MCF 10A (cell line): ENCODE measurements around the gene CACNG5. TPM values are rescaled to one million over a fixed set of nuclear protein-coding genes. Genes with fewer than 3 reads are reported as not detected.

Experiments used
- BruUV-seq: library from RNA; stranded (reverse); fragments of 400-500 nt; replicated peaks from 2 replicates; lab custom pipeline; 2021; lab: Mats Ljungman, UMichigan
- CTCF ChIA-PET: fragments of 300-600 bp; sonication (Branson Sonifier 250); formaldehyde crosslinking; extraction: SDS; loops from one replicate; lab custom pipeline; 2021; ENCODE audit warnings: antibody characterized with exemption, inconsistent platforms; lab: Yijun Ruan, JAX
- POLR2A ChIA-PET: fragments of 300-600, 350-650 bp; sonication (Branson Sonifier 250); formaldehyde crosslinking; extraction: SDS; loops from one replicate; lab custom pipeline; 2020; ENCODE audit warnings: antibody characterized with exemption, inconsistent platforms; lab: Yijun Ruan, JAX
- DNase-seq: peaks from one replicate; pipeline ENCODE4 v3.0.0-alpha.2; 2018; ENCODE audit not compliant: unreplicated experiment
- H3K27ac Mint-ChIP-seq: one replicate; pipeline ENCODE4 v1.8.0; 2022; ENCODE audit warnings: mild to moderate bottlenecking, low read depth, mixed read lengths; ENCODE audit not compliant: unreplicated experiment
- H3K27me3 Mint-ChIP-seq: one replicate; pipeline ENCODE4 v1.8.0; 2022; ENCODE audit warnings: mixed read lengths; ENCODE audit not compliant: insufficient read depth, unreplicated experiment
- H3K36me3 Mint-ChIP-seq: one replicate; pipeline ENCODE4 v1.8.0; 2022; ENCODE audit warnings: mild to moderate bottlenecking, moderate library complexity, mixed read lengths; ENCODE audit not compliant: insufficient read depth, unreplicated experiment
- H3K4me1 Mint-ChIP-seq: one replicate; pipeline ENCODE4 v1.8.0; 2022; ENCODE audit warnings: mixed read lengths; ENCODE audit not compliant: insufficient read depth, unreplicated experiment
- H3K4me3 Mint-ChIP-seq: one replicate; pipeline ENCODE4 v1.8.0; 2022; ENCODE audit warnings: mild to moderate bottlenecking, moderate library complexity, mixed read lengths; ENCODE audit not compliant: unreplicated experiment
- H3K9me3 Mint-ChIP-seq: one replicate; pipeline ENCODE4 v1.8.0; 2022; ENCODE audit warnings: mixed read lengths; ENCODE audit not compliant: unreplicated experiment
- CTCF ChIP-seq: fragments of 200-600 bp; IDR thresholded peaks from one replicate; pipeline ENCODE4 v1.8.0; 2022; ENCODE audit warnings: antibody characterized with exemption, mild to moderate bottlenecking; ENCODE audit not compliant: unreplicated experiment
- intact Hi-C: fragments of 100-400 bp; cut with micrococcal nuclease; formaldehyde crosslinking; loops from 2 replicates; pipeline ENCODE4 v1.14.1; 2022
- total RNA-seq: library from RNA; stranded (reverse); gene quantifications from 2 replicates; pipeline ENCODE4 v1.2.3, GENCODE V29; 2022

CACNG5 gene
- total RNA-seq, 1 experiment from 2014 or later = not detected

GRCh38 chr17:66843627-66844026 is 8.7 kb downstream of the CACNG5 start:
- no peak overlapping the region for H3K4me3 Mint-ChIP-seq
- no peak for DNase-seq
- H3K27ac Mint-ChIP-seq = no peak overlapping the region
- ChIA-PET CTCF (interaction anchor here (0.7 to 1.7 kb wide), 2 partner anchors 56 to 115 kb away, joined by 5 to 6 read pairs; no protein-coding TSS in a partner anchor), POLR2A (interaction anchor here (1.3 kb wide), 1 partner anchor 11 kb away, joined by 3 read pairs; no protein-coding TSS in a partner anchor)
- intact Hi-C loops = no loop called here
- H3K27me3 Mint-ChIP-seq = peaks cover 36% of the 10 kb centered on the region
- no peak for TF ChIP-seq CTCF
- no peaks in the 10 kb centered on the region for H3K9me3 Mint-ChIP-seq
- H3K4me1 Mint-ChIP-seq = no peaks in the 10 kb centered on the region
- no TSS peak for BruUV-seq
- no peaks in the 10 kb centered on the region for H3K36me3 Mint-ChIP-seq

GRCh38 chr17:66847704-66848103 is 12.8 kb downstream of the CACNG5 start:
- no peaks in the 10 kb centered on the region for H3K9me3 Mint-ChIP-seq
- no peak for TF ChIP-seq CTCF
- ChIA-PET CTCF (no interaction called here), POLR2A (no interaction called here)
- no TSS peak for BruUV-seq
- H3K36me3 Mint-ChIP-seq = no peaks in the 10 kb centered on the region
- no peak overlapping the region for H3K4me3 Mint-ChIP-seq
- no peak for DNase-seq
- peaks cover 27% of the 10 kb centered on the region for H3K27me3 Mint-ChIP-seq
- H3K4me1 Mint-ChIP-seq = no peaks in the 10 kb centered on the region
- intact Hi-C loops = no loop called here
- H3K27ac Mint-ChIP-seq = no peak overlapping the region

GRCh38 chr17:66848496-66848895 is 13.6 kb downstream of the CACNG5 start:
- CTCF ChIA-PET = no interaction called here
- H3K4me1 Mint-ChIP-seq = no peaks in the 10 kb centered on the region
- no peaks in the 10 kb centered on the region for H3K36me3 Mint-ChIP-seq
- no peak for TF ChIP-seq CTCF
- BruUV-seq = no TSS peak
- peaks cover 27% of the 10 kb centered on the region for H3K27me3 Mint-ChIP-seq
- H3K4me3 Mint-ChIP-seq = no peak overlapping the region
- no peaks in the 10 kb centered on the region for H3K9me3 Mint-ChIP-seq
- intact Hi-C loops = no loop called here
- H3K27ac Mint-ChIP-seq = no peak overlapping the region
- DNase-seq = no peak
- POLR2A ChIA-PET = no interaction called here

- POLR2A ChIA-PET = no interaction called here
- CTCF ChIA-PET = no interaction called here
- DNase-seq = no peak
- intact Hi-C loops = no loop called here
- no peaks in the 10 kb centered on the region for H3K4me1 Mint-ChIP-seq
- H3K36me3 Mint-ChIP-seq = no peaks in the 10 kb centered on the region
- H3K27me3 Mint-ChIP-seq = peaks cover 27% of the 10 kb centered on the region
- no peak for TF ChIP-seq CTCF
- H3K27ac Mint-ChIP-seq = no peak overlapping the region
- H3K9me3 Mint-ChIP-seq = no peaks in the 10 kb centered on the region
- BruUV-seq = no TSS peak
- H3K4me3 Mint-ChIP-seq = no peak overlapping the region
These were observed 14.2 kb downstream of the CACNG5 start for GRCh38 chr17:66849032-66849655.
